Measurements from ENCODE around the gene FDX1. TPM values are rescaled to one million over a fixed set of nuclear protein-coding genes. Genes with fewer than 3 reads are reported as not detected.
"Not testable (repeated sequence)": the region's sequence is repeated elsewhere in the genome, so short reads cannot be mapped to it uniquely, and the experiment has no call there.

The FDX1 gene
- total RNA-seq, 1 donor from 2014 or later = 17.6 TPM

- H3K27me3 ChIP-seq = no peaks in the 10 kb centered on the region
- no peaks in the 10 kb centered on the region for H3K9me3 ChIP-seq
- H3K4me3 ChIP-seq = no peak overlapping the region
- intact Hi-C loops (cut with DNase I) = no loop called here
- no peak for DNase-seq (ENCODE audit: low spot score in 2 of 2)
- TF ChIP-seq CTCF (IDR thresholded peaks at IDR 0.05) = no peak
- no peaks in the 10 kb centered on the region for H3K4me1 ChIP-seq
- no peak overlapping the region for H3K27ac ChIP-seq
- H3K36me3 ChIP-seq = no peaks in the 10 kb centered on the region
These were observed 22.4 kb upstream of the FDX1 start for GRCh38 chr11:110407315-110407714.

GRCh38 chr11:110409174-110409573, 20.6 kb upstream of the FDX1 start:
- intact Hi-C loops (cut with DNase I) = no loop called here
- H3K36me3 ChIP-seq = no peaks in the 10 kb centered on the region
- TF ChIP-seq CTCF (IDR thresholded peaks at IDR 0.05) = no peak
- H3K27ac ChIP-seq = no peak overlapping the region
- no peaks in the 10 kb centered on the region for H3K4me1 ChIP-seq
- H3K4me3 ChIP-seq = no peak overlapping the region
- H3K9me3 ChIP-seq = no peaks in the 10 kb centered on the region
- no peaks in the 10 kb centered on the region for H3K27me3 ChIP-seq
- DNase-seq (ENCODE audit: low spot score in 2 of 2) = no peak

GRCh38 chr11:110410651-110411050, 19.1 kb upstream of the FDX1 start:
- intact Hi-C loops (cut with DNase I) = no loop called here
- DNase-seq (ENCODE audit: low spot score in 2 of 2) = no peak
- no peak for TF ChIP-seq CTCF (IDR thresholded peaks at IDR 0.05)
- Histone ChIP-seq H3K27ac (no peak overlapping the region), H3K36me3 (no peaks in the 10 kb centered on the region), H3K27me3 (no peaks in the 10 kb centered on the region), H3K9me3 (no peaks in the 10 kb centered on the region), H3K4me3 (no peak overlapping the region), H3K4me1 (no peaks in the 10 kb centered on the region)

GRCh38 chr11:110415081-110415480, 14.7 kb upstream of the FDX1 start:
- Histone ChIP-seq H3K9me3 (no peaks in the 10 kb centered on the region), H3K4me3 (no peak overlapping the region), H3K27ac (no peak overlapping the region), H3K27me3 (no peaks in the 10 kb centered on the region), H3K36me3 (no peaks in the 10 kb centered on the region), H3K4me1 (no peaks in the 10 kb centered on the region)
- no peak for TF ChIP-seq CTCF (IDR thresholded peaks at IDR 0.05)
- no peak for DNase-seq (ENCODE audit: low spot score in 2 of 2)
- intact Hi-C loops (cut with DNase I) = no loop called here

GRCh38 chr11:110421658-110422057, 8.1 kb upstream of the FDX1 start:
- H3K4me1 ChIP-seq; H3K27me3 ChIP-seq; H3K27ac ChIP-seq; H3K36me3 ChIP-seq; H3K4me3 ChIP-seq; intact Hi-C loops (cut with DNase I); DNase-seq (ENCODE audit: low spot score in 2 of 2); H3K9me3 ChIP-seq: not testable (repeated sequence)

GRCh38 chr11:110422306-110422905, 7.3 kb upstream of the FDX1 start:
- TF ChIP-seq CTCF (IDR thresholded peaks at IDR 0.05) = no peak
- Histone ChIP-seq H3K9me3 (no peaks in the 10 kb centered on the region), H3K4me3 (no peak overlapping the region), H3K36me3 (no peaks in the 10 kb centered on the region), H3K4me1 (no peaks in the 10 kb centered on the region), H3K27ac (no peak overlapping the region), H3K27me3 (no peaks in the 10 kb centered on the region)
- DNase-seq (ENCODE audit: low spot score in 2 of 2) = no peak
- intact Hi-C loops (cut with DNase I) = no loop called here

All from ascending aorta (tissue), 2 donors.